NCI-H226 (cell line): ENCODE results near the gene SPPL3.
"Not testable (repeated sequence)": the region's sequence is repeated elsewhere in the genome, so short reads cannot be mapped to it uniquely, and the experiment has no call there.

ENCODE experiments used
- DNase-seq: peaks from one replicate; pipeline ENCODE4 v3.0.0-alpha.2; 2015

SPPL3 gene

DNA sequence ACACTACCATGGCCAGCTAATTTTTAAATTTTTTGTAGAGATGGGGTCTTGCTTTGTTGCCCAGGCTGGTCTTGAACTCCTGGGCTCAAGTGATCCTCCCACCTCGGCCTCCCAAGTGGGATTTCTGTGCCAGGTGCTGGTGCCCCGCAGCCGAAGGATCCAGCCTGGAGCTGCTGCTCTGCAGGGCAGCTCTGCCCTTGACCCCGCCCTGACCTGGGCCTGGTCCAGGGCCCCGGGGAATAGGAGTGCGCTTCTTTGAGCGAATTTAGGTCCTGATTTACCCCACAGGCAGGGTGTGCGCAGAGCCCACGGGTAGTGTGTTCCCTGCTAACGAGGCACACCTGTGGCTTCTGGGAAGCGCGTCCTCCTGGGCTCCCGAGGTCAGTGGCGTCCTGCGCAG lies 163.3 kb downstream of the SPPL3 start:
- no peak for DNase-seq

DNA sequence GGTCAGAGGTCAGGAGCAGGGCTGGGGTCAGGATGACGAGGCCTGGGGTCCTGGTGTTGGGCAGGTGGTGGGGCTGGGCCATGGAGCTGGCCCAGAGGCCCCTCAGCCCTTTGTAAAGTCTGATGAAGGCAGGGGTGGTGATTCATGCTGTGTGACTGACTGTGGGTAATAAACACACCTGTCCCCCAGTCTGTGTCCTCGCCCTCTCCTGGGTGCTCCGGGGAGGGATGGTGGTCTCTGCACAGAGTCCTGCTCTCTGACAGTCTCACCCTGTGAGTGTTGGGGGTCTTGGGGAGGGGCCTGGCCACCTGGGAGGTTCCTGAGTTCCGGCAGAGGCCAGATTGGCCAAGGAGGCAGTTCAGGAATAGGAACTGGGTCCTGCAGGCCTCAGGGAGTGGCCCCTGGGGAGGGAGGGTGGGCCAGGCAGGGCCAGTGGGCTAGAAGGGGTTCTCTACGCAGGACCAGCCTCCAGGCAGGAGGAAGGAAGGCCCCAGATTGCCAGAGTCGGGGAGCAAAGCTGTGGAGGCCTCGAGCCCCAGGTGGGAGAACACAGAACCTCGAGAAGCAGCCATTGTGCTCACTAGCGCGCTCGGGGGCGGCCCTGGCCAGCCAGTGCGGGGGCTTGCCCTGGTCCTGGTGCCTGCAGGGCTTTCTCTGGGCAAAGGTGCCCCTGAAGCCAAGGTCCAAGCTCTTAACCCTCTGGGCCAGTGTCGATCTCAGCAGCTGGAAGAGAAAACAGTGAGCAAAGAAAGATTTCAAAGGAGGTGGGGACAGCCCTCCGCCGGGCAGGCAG lies 164.1 kb downstream of the SPPL3 start:
- no peak for DNase-seq

DNA sequence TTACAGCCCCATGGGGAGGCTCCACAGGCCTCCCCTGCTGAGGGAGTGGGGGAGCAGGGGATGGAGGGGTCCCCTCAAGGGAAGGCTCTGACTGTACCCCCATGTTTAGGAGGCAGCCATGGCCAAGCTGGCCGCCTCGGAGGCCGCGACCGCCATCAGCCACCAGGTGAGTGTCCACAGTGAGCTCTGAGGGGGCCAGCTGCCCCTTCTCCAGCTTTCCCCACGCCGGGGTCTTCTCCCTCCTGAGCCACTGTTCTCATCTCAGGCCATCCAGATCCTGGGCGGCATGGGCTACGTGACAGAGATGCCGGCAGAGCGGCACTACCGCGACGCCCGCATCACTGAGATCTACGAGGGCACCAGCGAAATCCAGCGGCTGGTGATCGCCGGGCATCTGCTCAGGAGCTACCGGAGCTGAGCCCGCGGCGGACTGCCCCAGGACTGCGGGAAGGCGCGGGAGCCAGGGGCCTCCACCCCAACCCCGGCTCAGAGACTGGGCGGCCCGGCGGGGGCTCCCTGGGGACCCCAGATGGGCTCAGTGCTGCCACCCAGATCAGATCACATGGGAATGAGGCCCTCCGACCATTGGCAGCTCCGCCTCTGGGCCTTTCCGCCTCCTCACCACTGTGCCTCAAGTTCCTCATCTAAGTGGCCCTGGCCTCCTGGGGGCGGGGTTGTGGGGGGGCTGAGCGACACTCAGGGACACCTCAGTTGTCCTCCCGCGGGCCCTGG lies 165.0 kb downstream of the SPPL3 start:
- DNase-seq, result no peak

DNA sequence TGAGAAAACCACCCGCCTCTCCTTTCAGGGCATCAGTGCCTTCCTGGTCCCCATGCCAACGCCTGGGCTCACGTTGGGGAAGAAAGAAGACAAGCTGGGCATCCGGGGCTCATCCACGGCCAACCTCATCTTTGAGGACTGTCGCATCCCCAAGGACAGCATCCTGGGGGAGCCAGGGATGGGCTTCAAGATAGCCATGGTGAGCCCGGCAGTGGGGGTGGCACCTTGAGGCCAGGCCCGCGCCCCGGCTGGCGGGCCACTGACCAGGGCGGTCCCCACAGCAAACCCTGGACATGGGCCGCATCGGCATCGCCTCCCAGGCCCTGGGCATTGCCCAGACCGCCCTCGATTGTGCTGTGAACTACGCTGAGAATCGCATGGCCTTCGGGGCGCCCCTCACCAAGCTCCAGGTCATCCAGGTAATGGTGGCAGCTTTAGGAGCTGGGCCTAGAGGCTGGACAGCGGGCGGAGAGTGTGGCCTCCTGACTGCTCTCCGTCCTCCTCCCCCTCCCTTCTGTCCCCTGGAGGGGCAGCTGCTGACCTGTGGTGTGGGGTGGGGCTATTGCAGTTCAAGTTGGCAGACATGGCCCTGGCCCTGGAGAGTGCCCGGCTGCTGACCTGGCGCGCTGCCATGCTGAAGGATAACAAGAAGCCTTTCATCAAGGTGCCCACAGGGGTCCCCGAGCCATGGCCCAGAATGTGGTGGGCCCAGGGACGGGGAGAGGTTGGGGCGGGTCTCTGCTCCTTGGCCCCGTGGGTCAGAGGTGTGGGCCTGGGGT lies 165.7 kb downstream of the SPPL3 start:
- no peak for DNase-seq

DNA sequence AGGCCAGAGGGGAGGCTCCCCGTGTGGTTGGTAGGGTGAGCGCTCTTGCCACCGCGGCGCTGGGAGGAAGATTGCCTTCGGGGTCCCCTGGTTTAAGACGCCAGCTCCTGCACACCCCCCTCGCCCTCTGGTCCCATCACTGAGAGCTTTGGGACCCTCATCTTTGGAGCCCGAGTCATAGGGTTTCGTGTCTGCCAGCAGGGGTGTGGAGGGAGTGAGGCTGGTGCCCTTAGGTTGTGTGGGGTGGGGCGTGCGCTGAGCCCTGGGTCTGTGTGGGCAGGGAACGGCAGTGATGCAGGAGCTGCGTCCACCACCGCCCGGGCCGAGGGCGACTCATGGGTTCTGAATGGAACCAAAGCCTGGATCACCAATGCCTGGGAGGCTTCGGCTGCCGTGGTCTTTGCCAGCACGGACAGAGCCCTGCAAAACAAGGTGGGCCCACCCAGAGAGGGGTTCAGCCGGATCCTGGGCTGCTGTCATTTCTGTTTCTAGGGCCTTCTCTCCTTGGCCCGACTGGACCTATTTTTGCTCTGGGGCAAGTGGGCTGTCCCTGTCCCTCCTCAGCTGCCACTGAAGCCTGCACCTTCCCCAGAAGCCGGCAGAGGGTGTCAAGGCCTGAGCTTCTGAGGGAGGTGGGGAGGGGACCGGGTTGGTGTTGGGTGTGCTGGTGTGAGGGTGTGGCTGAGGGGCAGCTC lies 166.5 kb downstream of the SPPL3 start:
- DNase-seq, result no peak

DNA sequence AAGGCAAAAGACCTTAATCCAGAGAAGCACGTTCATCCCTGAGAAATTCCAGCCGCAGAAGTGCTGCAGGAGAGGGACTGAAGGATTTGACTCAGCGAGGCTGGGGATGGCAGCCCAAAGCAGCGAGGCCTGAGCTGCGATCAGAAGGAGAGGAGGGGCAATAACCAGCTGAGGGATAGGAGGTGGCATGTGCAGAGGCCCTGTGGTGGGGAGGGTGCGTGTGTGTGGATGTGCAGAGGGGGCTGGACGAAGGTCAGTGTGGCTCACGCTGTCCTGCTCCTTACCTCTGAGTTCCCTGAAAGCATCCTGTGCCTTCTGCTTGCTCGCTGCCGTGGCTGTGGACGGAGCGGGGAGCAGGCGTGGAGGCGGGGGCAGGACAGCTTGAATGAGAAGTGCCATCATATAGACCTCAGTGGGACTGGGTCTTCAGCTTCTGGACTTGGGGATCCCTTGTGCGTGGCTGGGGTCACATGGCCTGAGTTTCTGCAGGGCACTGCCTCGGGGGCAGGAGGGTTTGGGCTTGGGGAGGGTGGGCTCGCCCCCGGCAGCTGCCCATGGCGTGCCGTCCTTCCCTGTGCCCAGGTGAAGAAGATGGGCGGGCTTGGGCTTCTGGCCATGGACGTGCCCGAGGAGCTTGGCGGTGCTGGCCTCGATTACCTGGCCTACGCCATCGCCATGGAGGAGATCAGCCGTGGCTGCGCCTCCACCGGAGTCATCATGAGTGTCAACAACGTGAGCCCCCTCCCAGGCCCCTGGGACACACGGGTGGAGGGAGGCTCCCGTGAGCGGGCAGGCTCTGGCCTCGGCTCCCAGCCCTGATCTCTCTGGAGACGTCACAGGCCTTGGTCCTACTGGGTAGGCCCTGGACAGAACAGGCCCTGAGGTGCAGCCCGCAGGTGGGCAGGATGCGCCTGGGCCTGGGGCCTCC lies 167.5 kb downstream of the SPPL3 start:
- no peak for DNase-seq

DNA sequence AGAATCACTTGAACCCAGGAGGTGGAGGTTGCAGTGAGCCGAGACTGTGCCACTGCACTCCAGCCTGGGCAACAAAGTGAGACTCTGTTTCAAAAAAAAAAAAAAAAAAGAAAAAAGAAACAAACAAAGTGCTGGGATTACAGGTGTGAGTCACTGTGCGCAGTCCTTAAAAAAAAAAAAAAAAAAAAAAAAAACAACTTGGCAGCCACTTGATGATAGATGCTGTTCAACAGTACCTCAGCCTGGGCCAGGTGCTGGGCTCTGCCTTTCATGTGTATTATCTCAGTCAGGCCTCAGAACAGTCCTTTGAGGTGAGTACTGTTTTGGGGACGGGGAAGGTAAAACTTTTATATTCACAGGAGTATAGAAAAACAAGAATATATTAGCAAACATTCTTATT lies 169.0 kb downstream of the SPPL3 start:
- DNase-seq, result no peak

DNA sequence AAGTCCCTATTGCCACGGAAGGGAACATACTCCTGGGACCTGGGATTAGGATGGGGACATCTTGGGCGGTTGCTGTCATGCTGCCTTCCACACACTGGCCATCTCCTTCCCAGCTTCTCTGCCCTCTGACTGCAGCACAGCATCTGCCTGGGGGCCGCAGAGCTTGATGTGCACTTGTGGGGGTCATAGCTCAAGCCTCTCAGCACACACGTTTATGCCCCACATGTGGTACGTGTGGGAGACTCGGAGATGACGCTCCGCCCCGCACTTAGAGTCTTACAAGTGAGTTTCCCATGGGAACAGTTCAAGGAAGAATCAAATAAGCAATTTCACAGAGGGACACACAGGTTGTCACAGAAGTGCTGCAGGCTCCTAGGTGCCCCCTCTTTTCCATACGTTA lies 169.9 kb downstream of the SPPL3 start:
- DNase-seq, result no peak

DNA sequence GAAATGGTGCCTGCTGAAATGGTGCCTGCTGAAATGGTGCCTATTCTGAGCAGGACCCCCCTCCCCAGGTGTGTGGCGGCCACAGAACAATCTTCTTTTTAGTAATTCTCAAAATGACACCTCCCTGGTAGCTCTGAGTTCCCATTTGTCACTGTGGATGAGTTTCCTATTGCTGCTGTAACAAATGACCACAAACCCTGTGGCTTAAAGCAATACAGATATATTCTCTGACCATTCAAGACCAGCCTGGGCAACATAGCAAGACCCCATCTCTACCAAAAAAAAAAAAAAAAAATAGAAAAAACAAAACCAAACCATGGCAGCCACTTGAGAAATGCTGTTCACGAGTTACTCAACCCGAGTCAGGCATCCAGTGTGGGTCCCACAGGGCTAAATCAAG lies 170.6 kb downstream of the SPPL3 start:
- DNase-seq, result no peak

DNA sequence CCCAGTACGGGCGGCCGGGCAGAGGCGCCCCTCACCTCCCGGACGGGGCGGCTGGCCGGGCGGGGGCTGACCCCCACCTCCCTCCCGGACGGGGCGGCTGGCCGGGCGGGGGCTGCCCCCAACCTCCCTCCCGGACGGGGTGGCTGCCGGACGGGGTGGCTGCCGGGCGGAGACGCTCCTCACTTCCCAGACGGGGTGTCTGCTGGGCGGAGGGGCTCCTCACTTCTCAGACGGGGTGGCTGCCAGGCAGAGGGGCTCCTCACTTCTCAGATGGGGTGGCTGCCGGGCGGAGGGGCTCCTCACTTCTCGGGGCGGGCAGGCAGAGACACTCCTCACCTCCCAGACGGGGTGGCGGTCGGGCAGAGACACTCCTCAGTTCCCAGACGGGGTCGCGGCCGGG lies 172.0 kb downstream of the SPPL3 start:
- not testable (repeated sequence) for DNase-seq

DNA sequence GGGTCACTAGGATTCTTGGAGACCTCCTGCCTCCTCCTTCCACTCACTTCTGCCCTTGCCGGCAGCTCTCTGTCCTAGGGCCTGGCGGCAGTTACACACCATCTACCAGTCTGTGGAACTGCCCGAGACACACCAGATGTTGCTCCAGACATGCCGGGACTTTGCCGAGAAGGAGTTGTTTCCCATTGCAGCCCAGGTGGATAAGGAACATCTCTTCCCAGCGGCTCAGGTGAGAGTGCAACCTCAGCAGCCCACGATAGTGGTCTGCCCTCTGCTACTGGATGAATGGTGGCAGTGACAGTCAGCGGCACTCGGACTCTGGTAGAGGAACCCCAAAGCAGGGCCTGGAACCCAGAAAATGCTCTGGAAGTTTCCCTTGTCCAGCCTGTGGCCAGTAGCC lies 177.2 kb downstream of the SPPL3 start:
- no peak for DNase-seq

DNA sequence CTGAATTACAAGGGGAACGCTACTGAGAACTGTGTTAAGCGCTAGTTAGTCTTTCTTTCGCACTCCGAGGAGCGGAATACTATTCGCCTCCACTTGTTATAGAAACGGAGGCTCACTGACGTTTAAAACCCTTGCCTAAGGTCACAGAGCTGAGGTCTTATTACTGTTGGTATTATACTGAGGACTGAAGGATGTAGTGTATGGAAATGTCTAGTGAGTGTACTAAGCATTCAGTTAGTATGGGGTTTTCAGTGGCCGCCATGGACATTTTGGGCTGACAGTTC lies 177.7 kb downstream of the SPPL3 start:
- no peak for DNase-seq

DNA sequence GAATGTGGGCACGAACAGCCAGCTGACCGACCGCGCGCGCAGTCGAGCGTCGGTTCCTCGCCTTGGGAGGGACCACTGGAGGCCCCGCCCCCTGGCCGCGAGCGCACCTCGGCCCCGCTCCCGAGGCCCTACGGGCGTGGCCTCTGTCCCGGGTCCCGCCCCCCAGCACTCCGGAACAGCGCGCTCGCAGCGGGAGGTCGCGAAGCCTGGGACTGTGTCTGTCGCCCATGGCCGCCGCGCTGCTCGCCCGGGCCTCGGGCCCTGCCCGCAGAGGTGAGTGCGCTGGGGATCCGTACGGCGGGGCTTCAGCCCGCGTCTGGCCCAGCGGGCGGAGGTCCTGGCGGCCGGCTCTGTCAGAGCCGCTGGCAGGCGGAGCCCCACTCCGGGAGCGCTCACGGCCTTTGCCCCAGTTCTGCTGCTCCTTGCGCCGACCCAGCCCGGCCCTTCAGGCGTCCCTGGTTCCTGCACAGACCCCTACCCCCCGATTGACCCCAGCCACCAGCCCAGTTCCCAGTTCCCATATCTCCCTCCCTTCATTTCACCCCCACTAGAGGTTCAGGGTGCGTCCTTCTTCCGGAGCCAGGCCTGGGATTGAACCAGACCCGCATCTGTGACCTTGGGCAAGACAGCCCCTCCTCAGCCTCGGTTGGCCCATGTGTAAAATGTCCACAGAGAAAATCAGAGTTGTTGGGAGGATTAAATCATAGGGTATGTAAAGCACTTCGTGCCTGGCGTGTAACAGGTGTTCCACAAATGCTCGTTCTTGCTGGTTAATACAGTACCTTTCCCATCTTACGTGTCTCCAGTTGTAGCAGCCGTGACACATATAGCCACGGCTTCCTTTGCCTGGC lies 178.3 kb downstream of the SPPL3 start, which contains the start of gene ACADS:
TSS of gene ACADS (plus strand) at position 168 of the 851 bp plus-strand sequence. CDS start at position 228, 60 bp downstream.
- peak; percentile 72 for DNase-seq

DNA sequence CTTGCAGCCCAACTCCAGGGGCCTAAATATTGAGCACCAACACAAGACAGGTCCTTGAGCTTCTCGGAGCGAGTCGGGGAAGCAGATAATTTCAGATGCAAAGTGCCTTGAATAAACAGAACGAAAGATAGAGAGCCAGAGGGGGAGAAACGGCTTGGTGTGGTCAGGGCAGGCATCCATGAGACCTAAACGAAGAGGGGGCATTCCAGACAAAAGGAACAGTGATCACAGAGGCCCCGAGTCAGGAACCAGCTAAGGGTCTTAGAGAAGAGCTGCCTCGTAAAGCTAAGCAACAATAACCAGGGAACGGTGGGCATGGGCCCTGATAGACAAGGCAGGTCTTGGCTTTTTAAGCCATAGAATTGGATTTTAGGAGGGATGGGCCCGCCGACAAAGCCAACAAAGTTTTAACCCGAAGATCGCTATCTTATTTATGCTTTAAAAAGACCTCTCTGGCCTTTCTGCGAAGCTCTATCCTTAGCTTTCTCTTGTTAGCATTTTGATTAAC lies 179.0 kb downstream of the SPPL3 start:
- DNase-seq, result no peak

DNA sequence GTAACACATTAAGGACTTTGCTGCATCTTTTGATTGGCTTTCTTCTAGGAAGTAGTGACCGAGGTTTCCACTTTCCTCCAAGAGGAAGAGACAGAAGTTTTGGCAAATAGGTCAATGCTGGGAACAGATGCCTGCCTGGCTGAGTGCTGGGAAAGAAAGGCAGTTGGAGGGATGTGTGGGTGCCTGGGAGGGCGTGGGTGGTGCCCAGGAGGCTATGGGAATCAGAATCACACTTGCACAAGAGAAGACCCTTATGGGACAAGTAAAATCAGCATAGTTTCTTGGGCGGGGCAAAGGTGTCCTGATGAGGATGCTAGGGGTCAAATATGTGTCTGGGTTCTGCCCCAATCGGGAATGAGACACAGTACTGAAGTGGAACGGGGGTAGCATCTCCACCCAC lies 179.4 kb downstream of the SPPL3 start:
- no peak for DNase-seq

DNA sequence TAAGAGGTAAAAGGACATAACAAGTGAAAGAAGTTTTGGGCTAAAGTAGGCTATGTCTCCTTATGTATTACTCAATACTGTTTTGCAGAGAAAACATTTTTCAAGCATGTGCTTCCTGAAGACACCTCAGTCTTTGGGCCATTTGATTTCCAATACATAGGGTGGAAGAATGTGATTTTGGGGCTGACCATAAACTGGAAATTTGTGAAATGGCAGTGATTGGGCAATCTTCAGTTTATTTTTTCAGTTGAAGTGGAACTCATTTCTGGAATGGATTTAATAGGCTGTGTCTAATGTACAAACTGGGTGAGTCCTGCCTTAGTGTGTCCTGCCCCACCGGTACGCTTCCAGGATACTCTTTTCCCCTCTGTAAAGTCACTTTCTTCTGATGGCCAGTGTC lies 181.4 kb downstream of the SPPL3 start:
- no peak for DNase-seq

DNA sequence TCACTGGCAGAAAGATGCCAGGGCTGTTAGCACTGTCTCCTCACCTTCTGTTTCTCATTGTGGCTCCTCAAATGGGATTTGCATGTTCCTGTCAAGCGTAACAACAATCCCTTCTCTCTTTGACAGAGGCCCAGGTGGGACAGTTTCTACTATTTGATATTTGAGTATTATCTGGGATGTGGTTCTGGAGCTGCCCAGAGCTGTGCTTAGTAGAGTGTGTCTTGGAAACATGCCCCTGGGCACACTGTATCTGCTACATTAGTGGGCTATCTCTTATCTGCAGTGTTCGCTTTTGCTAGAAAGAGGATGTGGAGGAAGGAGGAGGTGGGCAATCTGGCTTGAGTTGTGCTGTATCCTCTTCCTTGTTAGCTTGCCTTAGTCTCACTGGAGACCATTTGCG lies 182.3 kb downstream of the SPPL3 start:
- no peak for DNase-seq

DNA sequence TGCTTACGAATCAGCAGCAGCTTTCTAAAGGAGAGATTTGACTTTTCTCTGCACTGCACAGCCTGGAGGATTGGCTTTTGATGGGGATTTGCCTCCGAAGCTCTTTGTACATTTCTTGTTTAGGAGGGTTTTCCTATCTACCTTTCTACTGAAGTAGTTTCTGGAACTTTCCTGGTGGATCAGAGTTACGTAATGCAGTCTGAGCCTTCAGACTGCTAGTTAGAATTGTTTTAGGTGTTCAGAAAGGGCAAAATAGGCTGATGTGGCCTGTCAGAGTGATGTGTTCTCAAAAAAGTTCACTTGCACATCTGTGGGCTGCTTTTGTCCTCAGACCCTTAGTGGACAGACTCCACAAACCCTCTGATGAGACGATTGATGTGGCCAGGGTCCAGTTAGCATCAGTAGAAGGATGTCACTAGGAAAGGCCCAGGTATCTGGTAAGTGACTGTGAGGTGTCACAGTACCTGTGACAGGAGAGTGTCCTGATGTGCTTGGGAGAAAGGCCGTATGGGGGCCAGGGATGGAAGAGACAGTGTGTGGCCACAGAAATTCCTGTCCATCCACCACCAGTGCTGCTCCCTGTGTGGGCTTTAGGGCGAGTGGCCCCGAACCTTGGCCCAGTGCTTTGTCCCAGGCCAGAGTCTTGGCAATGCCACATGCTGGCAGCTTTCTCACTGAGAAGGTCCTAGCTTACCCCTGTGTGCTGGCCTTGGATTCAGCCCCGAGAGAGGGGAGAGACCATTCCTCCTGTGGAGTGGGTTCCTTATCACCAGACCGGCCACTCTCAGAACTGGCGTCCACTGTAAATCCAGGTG lies 183.0 kb downstream of the SPPL3 start:
- DNase-seq, result no peak

DNA sequence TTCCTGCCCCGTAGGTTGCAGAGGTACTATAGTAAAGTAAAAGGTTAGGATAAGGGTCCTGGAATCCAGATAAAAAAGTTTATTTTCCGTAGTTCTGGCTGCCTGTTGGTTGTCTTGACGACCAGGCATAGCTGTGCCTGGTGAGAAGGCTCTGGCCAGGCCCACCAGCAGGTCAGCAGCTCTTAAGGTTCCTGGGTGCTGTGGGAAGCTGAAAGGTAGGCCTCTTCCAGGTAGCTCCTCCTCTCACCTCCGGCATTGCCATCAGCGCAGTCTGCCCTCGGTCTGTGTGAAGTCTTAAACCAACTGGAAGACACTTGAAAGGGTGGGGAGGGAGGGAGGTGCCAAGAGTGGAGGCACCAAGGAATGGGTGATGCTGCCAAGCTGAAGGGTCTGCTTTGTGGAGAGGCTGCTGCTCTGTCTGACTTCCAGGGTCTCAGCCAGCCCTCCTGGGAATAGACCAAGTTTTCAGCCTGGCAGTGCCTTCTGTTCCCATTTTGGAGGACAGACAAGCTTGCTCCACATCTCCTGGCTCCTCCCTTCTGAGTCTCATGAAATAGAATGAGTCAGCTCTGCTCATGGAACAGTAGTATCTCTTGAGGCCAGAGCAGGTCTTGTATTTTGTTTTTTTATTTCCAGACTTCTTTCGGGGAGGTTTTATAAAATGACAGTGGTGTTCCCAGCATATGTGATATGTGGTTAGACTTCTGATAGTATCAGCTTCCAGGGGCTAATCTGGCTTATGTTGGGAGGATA lies 183.7 kb downstream of the SPPL3 start:
- peak; percentile 58 for DNase-seq
